ENCODE measurements around the gene HDDC2.

DNA sequence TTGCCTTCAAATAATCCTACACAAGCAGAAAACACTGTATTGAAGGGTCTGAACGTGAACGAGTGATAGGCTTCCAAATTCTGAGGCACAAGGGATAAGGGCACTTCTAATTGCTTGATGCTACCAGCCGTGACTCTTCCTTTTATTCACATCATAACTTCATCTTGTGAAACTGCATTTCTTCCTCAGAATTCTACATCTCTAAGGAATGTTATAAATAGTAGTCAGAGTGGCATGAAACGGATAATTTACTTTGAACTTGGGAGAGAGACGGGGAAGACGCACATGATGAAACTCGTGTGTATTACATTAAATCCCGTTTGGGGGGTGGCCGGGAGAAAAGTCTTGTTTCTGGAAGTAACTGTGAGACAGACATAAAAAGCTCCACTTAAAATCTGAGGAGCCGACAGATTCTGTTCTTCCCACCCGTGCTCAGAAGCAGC lies 754 bp downstream of the HDDC2 start:
- no peak for TF ChIP-seq ZNF274 (IDR thresholded peaks at IDR 0.05; ENCODE audit: borderline replicate concordance, extremely low read depth, low read length)
- TF ChIP-seq YY1 (IDR thresholded peaks at IDR 0.05; ENCODE audit: low read depth, low read length) = no peak
- TF ChIP-seq JUND (IDR thresholded peaks at IDR 0.05; ENCODE audit: low read length) = no peak
- TF ChIP-seq, protein P1, sequence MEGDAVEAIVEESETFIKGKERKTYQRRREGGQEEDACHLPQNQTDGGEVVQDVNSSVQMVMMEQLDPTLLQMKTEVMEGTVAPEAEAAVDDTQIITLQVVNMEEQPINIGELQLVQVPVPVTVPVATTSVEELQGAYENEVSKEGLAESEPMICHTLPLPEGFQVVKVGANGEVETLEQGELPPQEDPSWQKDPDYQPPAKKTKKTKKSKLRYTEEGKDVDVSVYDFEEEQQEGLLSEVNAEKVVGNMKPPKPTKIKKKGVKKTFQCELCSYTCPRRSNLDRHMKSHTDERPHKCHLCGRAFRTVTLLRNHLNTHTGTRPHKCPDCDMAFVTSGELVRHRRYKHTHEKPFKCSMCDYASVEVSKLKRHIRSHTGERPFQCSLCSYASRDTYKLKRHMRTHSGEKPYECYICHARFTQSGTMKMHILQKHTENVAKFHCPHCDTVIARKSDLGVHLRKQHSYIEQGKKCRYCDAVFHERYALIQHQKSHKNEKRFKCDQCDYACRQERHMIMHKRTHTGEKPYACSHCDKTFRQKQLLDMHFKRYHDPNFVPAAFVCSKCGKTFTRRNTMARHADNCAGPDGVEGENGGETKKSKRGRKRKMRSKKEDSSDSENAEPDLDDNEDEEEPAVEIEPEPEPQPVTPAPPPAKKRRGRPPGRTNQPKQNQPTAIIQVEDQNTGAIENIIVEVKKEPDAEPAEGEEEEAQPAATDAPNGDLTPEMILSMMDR (IDR thresholded peaks at IDR 0.05; ENCODE audit: control extremely low read depth in 1 of 3, insufficient read depth in 1 of 3, low read depth in 1 of 3, low read length in 3 of 3) = no peak
- TF ChIP-seq HDAC2 (IDR thresholded peaks at IDR 0.05; ENCODE audit: borderline replicate concordance in 1 of 2, low read depth in 2 of 2, low read length in 2 of 2) = no peak
- TF ChIP-seq, protein P2, sequence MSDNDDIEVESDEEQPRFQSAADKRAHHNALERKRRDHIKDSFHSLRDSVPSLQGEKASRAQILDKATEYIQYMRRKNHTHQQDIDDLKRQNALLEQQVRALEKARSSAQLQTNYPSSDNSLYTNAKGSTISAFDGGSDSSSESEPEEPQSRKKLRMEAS (IDR thresholded peaks at IDR 0.05) = no peak
- TF ChIP-seq SP1 (IDR thresholded peaks at IDR 0.05; ENCODE audit: low read depth, low read length) = no peak
- no peak for TF ChIP-seq CBX5 (IDR thresholded peaks at IDR 0.05; ENCODE audit: low read depth, low read length)

Measured in H1 (cell line).